Cardiac septum (tissue), 1 donor: ENCODE results near the gene PRKAR1B. TPM values are rescaled to one million over a fixed set of nuclear protein-coding genes. Genes with fewer than 3 reads are reported as not detected.

Experiments
- DNase-seq: peaks from one replicate; pipeline ENCODE4 v3.0.0-alpha.2; 2020; ENCODE audit warnings: low spot score
- intact Hi-C: fragments of 100-400 bp; cut with DNase I; formaldehyde crosslinking; loops from one replicate; pipeline ENCODE4 v1.14.0; 2022
- total RNA-seq: library from RNA; stranded (reverse); fragmentation: NEBNext Ultra II Directional; extraction: Animal tissue kit (Norgen Biotek cat#: 25700); gene quantifications from one replicate; pipeline ENCODE4 v1.2.1, GENCODE V29; 2021
- donor health status: DM: no; HTN: no; CAD: no.

Gene PRKAR1B
- total RNA-seq, 1 donor from 2014 or later, result 13.5 TPM

DNA sequence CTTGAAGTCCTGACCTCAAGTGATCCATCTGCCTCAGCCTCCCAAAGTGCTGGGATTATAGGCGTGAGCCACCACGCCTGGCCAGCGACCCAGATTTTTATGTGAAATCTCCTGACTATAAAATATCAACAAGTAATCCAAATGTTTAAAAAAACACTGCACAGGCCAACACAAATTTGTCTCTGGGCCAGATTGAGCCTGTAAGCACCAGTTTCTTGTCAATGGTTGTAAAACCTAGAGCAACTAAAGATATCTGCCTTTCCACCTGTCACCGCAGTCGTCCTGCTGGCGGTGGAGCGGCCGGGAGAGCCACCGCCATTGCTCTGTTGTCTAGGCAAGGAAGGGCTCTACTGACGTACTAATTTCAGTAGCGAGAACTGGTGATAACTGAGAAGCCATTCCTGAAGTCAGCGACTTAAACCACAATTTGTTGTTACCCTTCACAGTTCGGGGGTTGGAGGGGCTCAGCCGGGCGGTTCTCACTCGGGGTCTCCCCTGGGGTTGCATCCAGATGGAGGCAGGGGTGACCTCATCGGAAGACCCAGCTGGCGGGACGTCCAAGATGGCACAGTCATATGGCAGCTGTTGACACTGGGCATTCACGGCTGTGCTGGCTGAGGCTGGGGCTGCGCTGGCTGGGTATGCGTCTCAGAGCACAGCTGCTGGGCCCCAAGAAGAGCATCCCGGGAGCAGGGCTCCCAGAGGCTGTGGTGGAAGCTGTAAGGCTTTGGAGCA lies 152.3 kb downstream of the PRKAR1B start:
- no peak for DNase-seq
- intact Hi-C loops, result no loop called here

DNA sequence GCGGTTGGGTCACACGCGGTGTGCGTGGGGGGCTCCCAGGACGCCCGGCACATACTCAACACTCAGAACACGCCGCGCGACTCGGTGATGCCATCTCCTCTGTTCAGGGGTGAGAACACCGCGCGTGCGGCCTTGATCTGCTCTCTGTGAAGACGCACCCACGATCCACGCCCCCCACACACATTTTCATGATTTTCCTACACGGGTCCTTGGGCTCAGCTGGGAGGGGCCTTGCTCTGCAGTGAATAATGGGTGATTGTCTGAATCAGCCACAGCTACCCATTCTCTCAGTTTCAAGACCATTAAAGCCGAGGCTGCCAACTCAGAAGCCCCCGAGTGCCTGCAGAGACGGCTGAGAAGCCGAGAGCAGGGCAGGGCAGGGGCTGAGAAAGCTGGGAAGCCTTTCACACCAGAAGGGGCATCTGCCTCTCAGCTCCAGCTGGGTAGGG lies 153.1 kb downstream of the PRKAR1B start:
- no peak for DNase-seq
- intact Hi-C loops, result no loop called here

DNA sequence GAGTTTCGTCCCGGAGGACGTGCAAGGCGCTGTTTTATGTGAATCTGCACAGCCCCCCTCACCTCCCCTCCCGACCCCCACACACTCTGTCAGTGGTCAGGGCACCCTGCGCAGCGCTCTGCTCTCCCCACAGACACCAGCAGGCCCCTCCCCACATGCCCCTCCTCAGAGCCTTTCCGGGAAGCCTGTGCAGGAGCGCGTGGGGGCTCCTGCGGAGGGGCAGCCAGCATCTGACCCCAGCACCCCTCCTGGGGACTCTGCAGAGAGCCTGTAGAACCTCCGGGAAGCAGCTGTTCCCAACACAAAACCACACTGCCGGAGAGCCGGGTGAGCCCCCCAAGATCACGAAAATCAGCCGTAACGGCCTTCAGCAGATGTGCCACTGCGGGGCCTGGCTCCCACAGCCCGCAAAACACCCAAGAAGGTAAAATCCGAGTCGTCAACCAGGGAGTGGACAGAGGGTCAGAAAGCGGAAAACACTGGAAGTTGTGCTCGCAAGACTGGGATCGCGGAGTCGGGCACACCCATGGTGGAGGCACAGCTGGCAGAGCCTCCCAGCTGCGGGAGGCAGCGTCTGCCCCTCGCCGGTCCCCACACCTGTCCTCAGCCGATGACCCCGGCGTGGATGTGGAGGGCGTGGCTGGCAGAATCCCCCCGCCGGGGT lies 153.7 kb downstream of the PRKAR1B start:
- intact Hi-C loops, result no loop called here
- no peak for DNase-seq

DNA sequence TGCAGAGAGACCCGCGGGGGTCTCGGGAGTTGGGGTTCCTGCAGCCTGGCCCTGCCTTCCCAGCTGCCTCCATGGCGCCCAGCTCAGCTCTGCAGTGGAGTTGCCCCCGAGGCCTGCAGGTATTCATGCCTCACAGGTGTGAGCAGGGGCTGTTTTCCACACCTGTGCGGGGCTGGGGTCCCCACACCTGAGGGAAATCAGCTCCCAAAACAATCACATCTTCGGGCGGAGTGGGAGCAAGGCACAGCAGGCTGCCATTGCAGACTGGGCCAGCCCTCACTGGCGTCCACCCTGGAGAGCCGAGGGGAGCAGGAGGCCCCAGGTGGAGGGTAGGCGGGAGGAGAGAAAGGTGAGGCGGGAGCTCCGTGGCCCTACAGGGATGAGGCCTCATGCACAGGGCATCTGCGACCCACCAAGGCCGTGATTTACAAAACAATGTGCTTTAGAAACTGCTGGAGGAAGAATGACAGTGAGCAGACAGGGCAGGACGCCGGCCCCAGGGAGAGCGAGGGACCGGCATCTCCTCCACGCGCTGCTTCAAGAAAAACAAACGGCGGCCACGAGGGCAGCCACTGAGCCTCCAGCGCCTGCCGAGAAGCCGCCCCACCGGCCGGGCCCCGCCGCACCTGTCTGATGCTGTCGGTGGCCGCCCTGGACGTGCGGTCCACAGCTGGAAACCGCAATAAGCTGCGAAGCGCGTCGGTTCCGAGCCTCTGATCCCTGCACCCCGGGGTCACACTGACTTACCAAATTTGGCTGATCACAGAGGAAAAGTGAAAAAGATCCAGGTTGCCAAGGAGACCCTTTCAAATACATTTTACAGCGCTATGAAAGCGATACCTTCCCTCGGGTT lies 154.4 kb downstream of the PRKAR1B start:
- no peak for DNase-seq
- intact Hi-C loops, result no loop called here

DNA sequence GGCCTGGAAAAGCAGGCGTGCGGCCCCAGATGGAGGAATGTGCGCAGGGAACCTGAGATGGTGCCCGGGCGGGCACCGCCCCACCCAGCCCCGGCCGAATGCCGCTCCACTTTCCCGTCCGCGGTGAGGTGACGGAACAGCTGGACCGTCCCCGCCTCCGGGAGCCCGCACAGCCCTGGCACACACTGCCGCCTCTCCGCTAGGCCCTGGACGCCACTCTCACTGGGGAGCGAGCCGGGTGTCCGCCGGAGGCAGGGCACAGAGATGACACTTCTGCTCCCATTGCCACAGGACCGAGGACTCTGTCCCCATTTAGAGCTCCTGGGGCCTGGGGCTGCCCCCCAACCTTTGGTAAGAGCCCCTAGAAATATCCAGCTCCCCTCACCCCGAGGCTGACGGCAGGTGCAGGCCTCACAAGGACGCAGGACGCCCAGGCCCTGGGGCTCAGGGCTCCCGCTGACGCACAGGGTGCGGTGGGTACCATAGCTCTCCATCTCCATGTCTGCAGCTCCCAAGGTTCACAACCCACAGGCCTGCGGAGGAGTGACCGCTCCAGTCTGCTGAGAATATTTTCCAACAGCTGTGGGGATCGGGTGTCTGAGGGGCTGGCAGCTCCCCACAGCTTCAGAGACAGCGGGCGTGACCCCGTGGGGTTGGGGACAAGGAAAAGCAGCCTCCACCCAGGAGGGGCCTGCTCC lies 155.2 kb downstream of the PRKAR1B start:
- intact Hi-C loops, result no loop called here
- DNase-seq, result no peak

DNA sequence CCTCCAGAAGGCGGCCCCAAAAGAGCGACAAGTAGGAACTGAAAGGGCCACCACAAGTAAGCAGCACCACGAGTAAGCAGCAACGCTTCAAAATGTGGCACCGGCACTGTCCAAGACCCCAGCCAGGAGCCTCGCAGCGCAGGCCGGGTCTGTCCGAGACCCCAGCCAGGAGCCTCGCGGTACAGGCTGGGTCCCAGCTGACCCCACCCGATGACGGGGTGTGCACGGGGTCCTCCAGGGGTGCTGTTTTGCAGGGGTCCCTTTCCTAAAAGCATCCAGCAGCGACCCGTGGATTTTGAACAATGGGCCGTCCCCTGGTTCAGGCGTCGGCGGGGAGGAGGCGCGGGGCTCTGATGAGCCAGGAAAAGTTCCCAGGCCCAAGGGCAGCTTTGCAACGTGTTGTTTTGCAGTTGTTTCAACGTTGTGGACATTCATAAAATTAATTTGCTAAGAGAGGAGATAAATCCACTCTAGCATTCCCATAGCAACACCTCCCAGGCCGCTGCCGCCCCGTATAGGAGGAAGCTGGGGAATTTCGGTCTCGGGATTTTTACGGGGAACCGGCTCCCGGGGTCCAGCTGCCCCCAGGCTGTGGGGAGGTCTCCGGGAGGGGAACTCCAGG lies 155.9 kb downstream of the PRKAR1B start:
- intact Hi-C loops, result no loop called here
- DNase-seq, result no peak

DNA sequence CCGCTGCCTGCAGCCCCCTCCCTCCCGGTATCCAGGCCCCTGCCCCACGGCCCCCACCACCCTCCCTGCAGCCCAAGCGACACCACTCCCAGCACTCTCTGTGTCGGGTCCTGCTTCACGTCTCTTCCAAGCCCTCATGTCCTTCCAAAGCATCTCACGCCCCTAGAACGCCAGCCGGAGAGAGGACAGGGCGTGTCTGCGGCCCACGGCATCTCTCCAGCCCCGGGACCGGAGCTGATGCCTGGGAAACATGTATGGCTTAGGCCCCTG lies 156.3 kb downstream of the PRKAR1B start:
- intact Hi-C loops, result no loop called here
- DNase-seq, result no peak

DNA sequence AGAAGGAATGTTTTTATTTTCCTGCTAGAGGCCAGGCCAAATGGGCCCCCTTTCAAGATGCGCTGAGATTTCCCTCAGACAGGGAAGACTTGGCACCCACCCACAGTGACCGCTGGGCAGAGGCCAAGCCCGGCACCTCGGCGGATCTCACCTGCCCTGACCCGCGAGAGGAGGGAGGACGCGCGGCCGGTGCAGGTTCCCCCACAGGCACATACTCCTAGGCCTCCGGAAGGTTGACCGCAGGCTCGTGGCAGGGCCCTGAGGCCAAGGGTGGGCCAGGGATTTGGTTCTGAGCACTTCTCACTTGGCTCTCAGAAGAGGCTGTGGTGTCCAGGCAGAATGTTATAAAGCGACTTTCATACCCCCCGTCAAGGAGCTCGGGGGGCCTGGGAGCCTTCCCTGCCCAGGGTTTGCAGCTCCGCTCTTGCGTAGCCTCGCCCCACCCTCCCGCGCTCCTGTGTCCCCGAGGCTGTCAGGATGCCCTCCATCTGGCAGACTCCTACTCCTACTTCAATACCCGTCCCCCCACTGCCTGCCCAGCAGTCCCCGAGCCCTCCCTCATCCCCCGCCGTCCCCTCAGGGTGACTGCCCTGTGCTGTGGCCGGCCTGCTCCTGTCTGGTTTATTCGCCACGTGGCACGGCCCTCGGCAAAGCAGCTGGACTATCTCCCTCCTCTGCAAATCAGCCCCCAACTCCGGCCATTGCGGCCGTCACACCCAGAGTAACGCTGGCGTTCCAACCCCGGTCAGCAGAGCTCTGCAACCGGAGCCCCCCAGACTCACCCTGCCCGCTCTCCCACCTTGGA lies 156.9 kb downstream of the PRKAR1B start:
- no peak for DNase-seq

DNA sequence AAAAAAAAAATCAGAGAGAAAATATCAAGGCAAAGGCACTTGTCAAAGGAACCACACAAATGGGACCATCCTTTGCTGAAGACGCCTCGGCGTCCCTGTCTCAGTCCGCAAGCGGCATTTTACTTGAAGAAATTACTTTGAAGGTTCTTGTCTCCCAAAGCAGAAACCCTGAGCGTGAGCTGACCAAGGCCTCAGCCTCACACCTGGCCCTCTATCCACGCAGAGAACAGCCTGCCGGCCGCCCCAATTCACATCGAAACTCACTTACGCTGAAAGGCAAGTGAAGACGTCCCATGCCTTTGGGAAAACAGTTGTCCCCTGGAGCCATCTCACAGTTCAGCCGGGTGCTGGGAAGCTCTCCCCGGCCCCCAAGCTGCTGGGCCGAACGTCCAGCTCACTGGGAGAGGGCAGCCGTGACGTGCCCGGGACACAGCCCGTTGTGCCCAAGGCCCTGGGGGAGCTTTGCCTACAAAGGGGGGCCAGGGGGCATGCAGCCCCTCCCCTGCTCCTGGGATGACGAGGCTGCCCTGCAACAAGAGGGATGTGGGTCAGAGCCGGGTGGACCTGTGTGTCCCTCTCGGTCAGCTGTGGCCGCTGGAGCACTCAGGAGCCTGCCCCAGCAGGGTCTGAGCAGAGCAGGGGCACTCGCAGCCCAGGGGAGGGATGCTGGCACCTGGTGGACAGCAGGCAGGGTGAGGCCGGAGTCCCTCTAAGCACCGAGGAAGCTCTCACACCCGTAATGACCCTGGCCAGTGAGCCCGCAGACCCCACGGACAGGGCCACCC lies 157.8 kb downstream of the PRKAR1B start:
- intact Hi-C loops, result loop anchor here (5.0 kb wide), 1 partner anchor 47 kb away; no protein-coding TSS in a partner anchor
- DNase-seq, result no peak

More for the DNA sequence above, 156.9 kb downstream of the PRKAR1B start:
- intact Hi-C loops, result loop anchor here (5.0 kb wide), 1 partner anchor 48 kb away; no protein-coding TSS in a partner anchor

DNA sequence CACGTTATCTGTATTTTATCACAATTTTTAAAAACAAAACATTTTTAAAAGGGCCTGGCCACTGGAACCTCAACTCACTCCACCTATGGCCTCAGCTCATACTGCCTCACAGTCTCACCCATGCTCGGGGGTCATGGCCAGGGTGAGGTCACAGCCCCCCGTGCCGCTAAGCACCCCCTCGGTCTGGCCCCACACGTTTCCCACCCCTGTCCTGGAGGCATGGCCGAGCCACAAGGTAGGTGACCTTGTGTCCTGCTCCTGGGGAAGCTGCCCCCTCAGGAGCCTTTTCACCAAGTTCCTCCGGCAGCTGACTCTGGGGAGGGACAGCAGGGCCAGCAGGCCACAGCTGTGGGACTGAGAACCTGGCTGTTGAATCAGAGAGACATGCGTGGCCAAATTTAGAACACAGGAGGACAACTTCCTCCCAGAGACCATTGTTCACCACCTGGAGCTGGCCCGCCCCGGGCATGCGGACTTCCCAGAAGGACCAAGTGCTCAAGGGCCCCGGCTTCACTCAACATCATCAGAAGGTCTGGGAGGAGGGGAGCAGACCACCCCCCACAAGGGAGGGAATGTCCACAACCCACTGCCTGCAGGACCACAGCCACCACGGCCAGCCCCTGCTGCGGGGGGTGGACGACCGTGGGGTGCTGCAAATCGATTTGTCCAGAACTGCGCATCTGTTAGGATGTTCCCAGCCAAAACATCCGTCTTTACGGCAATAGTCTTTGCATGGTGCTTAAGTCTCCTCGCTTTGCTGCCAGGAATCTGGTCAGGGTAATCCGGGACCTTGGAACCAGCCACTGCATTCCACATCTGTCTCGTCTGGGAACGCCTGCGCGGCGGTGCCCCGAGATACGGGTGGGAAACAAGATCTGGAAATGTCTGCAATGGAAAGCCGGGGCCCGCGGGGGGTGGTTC lies 158.8 kb downstream of the PRKAR1B start:
- intact Hi-C loops, result loop anchor here (5.0 kb wide), 1 partner anchor 46 kb away; no protein-coding TSS in a partner anchor
- no peak for DNase-seq

DNA sequence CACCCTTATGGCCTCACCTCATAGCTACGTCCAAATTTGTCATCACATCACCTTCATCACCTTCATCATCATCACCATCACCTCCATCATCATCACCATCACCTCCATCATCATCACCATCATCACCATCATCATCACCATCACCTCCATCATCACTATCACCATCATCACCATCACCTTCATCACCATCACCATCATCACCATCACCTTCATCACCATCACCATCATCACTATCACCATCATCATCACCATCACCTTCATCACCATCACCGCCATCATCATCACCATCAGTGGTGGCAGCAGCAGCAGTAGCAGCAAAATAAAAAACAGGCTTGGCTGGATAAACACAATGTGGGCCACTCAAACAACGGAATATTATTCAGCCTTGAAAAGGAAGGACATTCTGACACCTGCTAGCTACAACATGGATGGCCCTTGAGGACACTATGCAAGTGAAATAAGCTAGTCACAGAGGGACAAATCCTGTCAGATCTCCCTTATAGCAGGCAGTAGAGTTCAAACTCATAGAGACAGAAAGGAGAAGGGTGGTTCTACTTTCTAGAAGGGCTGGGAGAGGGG lies 159.7 kb downstream of the PRKAR1B start:
- intact Hi-C loops, result loop anchor here (5.0 kb wide), 1 partner anchor 45 kb away; no protein-coding TSS in a partner anchor
- no peak for DNase-seq

DNA sequence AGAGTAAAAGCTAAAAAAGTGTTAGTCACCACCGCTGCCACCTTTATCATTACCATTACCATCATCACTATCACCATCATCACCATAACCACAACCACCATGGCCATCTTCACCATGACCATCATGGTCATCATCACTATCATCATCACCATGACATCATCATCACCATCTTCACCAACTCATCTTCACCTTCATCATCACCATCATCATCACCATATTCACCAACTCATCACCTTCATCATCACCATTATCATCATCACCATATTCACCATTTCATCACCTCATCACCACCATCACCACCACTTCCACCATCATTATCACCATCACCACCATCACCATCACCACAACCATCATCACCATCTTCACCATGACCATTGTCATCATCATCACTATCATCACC lies 161.0 kb downstream of the PRKAR1B start:
- intact Hi-C loops, result loop anchor here (5.0 kb wide), 1 partner anchor 44 kb away; no protein-coding TSS in a partner anchor

DNA sequence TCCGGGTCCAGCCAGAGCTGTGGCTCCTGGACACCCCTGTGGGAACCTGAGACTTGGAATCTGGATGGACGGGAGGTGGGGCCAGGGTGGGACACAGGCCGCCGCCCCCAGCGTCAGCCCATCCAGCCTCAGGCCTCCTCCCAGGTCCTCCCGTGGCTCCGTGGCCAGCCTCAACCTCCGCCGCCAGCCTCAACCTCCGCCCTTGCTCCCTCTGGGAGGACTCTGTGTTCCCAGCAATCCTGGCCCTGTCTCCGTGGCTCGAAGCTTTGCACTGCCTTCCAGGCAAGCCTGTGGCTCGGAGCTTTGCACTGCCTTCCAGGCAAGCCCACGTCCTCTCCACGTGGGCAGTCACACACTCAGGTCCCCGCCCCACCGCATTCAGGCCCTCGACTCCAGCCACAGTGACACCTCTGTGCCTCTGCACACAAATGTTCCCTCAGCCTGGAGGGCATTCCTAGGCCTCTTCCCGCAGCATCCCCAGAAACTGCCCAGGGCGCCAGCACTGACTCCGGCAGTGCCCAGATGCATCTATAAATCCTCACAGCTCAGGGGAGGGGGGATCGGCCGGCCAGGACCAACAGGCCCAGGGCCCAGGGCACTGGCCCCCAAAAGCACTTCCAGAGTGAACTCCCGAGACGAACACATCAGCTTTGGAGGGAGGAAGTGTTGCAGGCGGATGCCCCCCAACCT lies 162.8 kb downstream of the PRKAR1B start:
- intact Hi-C loops, result no loop called here

More for the DNA sequence above, 161.0 kb downstream of the PRKAR1B start:
- no peak for DNase-seq

DNA sequence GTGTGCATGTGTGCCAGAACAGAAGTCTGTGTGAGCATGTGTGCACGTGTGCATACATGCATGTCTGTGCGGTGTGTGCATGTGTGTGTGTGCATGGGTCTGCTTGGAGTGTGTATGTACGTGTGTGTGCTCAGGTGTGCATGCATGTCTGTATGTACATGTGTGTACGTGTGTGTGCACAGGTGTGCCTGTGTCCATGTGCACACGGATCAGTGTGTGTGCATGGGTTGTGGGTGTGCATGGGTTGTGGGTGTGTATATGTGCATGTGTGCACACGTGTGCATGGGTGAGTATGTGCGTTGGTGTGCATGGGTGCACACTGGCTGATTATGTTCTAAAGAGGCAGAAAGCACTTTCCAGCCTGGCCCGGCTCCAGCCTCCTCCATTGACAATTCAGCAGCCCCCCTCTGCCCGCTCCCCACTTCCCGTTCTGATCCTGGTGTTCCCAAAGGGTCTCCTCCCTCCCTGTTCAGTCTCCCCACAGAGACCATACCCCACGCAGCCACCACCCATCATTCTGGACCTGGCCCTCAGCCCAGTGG lies 163.4 kb downstream of the PRKAR1B start:
- intact Hi-C loops, result no loop called here
- DNase-seq, result no peak

More for the DNA sequence above, 162.8 kb downstream of the PRKAR1B start:
- DNase-seq, result no peak
